ENCODE measurements around the gene MKLN1.
"Not testable (repeated sequence)": the region's sequence is repeated elsewhere in the genome, so short reads cannot be mapped to it uniquely, and the experiment has no call there.

MKLN1 gene

DNA sequence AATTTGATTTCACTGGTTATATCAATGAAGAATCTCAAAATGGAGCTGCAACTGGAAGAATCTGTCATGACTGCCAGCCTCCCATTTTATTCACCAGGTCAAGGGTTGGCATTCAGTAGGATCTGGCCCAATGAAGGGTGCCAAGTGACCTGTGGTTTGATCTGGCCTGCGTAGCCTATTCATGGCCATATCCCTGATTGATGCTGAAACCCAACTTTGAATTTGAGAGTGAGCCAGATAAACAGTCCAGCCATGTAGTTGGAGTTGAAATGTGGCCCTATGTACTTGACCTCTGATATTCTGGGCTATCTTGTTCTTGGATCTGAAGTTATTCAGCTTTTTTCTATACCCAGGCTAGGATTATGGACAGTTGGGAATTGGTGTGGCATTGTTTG, 1.5 kb downstream of the MKLN1 start:
- no peaks in the 10 kb centered on the region for H3K27me3 ChIP-seq
- H3K9me3 ChIP-seq, result peaks cover 17% of the 10 kb centered on the region
- H3K27ac ChIP-seq, result peak overlapping the region; percentile 100
- H3K36me3 ChIP-seq, result peaks cover 17% of the 10 kb centered on the region
- H3K4me3 ChIP-seq, result peak overlapping the region; percentile 96
- H4K20me1 ChIP-seq, result peaks cover 52% of the 10 kb centered on the region
- H3K4me1 ChIP-seq, result peaks cover 31% of the 10 kb centered on the region
- peak overlapping the region; percentile 100 for H3K9ac ChIP-seq
- no peak for TF ChIP-seq Cebpa-rat (IDR thresholded peaks at IDR 0.05)
- H3K4me2 ChIP-seq, result peak overlapping the region; percentile 81

DNA sequence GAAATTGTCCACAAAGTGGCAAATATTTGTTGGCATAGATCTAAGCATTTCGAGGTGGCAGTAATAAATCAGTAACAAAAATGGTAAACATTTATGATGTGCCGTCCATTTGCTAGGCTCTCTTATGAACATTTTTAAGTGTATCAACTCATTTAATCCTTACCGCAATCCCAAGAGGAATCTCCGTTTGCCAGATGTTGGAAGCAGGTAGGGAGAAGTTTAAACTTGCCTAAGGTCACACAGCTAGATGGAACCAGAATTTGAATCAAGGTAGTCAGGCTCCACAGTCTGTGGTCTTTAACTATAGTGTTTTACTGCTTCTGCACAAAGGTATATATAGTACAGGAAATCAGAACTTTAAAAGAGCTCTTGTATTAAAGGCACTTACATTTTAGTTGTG, 2.6 kb downstream of the MKLN1 start:
- Histone ChIP-seq H3K4me1 (peaks cover 31% of the 10 kb centered on the region), H3K27me3 (no peaks in the 10 kb centered on the region), H3K36me3 (peaks cover 18% of the 10 kb centered on the region), H3K4me2 (peak overlapping the region; percentile 81), H3K9me3 (peaks cover 24% of the 10 kb centered on the region), H3K9ac (no peak overlapping the region), H3K27ac (no peak overlapping the region), H3K4me3 (no peak overlapping the region), H4K20me1 (peaks cover 57% of the 10 kb centered on the region)
- no peak for TF ChIP-seq Cebpa-rat (IDR thresholded peaks at IDR 0.05)

DNA sequence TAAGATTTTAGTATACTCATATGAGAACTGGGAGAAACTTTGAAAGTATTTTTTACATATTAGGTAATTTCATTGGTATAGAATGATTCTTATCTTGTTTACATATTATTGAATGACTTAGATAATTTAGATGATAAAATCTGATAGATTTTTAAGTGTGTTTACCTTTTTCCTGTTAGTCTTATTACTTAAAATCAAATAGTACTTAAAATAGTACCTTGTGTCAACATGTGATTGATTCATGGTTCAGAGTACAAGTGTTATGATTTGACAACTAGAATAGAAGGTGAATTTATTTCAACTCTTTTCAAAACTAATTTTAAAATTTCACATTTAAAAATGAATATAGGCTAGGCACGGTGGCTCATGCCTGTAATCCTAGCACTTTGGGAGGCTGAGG, 4.1 kb downstream of the MKLN1 start:
- Histone ChIP-seq H3K27ac (no peak overlapping the region), H4K20me1 (peaks cover 62% of the 10 kb centered on the region), H3K4me1 (peaks cover 26% of the 10 kb centered on the region), H3K4me2 (no peak overlapping the region), H3K9me3 (peaks cover 36% of the 10 kb centered on the region), H3K4me3 (no peak overlapping the region), H3K27me3 (no peaks in the 10 kb centered on the region), H3K36me3 (peaks cover 22% of the 10 kb centered on the region), H3K9ac (no peak overlapping the region)
- no peak for TF ChIP-seq Cebpa-rat (IDR thresholded peaks at IDR 0.05)

DNA sequence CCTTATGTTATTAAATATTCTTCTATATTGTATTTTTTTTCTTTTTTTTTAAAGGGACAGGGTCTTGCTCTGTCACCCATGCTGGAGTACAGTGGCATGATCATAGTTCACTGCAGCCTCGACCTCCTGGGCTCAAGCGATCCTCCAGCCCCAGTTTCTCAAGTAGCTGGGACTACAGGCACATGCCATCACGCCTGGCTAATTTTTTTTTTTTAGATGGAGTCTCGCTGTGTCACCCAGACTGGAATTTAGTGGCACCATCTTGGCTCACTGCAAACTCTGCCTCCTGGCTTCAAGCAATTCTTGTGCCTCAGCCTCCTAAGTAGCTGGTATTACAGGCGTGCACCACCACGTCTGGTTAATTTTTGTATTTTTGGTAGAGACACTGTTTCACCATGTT, 5.1 kb downstream of the MKLN1 start:
- not testable (repeated sequence) for H3K4me2 ChIP-seq, H3K27ac ChIP-seq

DNA sequence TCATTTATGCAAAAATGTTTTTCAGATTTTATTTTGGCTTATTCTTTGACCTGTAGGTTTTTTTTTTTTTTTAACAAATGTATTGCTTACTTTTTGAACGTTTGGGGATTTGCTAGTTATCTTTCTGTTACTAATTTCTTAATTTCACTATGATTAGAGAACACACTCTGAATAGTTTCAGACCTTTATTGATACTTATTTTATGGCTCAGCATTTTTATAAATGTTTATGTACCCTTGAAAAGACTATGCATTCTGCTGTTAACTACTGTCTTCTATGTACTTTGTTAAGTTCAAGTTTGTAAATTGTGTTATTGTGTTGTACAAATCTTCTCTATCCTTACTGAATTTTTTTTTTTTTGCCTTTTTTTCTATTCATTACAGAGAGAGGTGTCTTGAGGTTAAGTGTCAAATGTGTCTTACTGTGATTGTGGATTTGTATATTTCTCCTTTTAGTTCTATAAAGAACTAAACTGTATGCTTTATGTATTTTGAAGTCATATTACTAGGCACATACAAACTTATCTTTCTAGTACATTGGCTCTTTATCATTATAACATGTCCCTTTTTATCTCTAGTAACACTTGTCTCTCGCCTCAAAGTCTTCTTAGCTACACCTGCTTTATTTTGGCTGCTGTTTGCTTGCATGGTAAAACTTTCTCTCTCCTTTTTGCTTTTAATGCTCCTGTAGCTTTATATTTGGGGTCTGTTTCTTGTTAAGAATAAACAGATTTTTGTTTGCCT, 8.1 kb downstream of the MKLN1 start:
- H4K20me1 ChIP-seq, result peaks cover 71% of the 10 kb centered on the region
- no peak overlapping the region for H3K9ac ChIP-seq
- peaks cover 73% of the 10 kb centered on the region for H3K9me3 ChIP-seq
- H3K4me3 ChIP-seq, result no peak overlapping the region
- no peaks in the 10 kb centered on the region; the same call in 1 of the 2 replicates for H3K4me1 ChIP-seq
- no peak for TF ChIP-seq Cebpa-rat (IDR thresholded peaks at IDR 0.05)
- H3K27me3 ChIP-seq, result no peaks in the 10 kb centered on the region
- H3K36me3 ChIP-seq, result peaks cover 47% of the 10 kb centered on the region
- no peak overlapping the region for H3K27ac ChIP-seq
- no peak overlapping the region for H3K4me2 ChIP-seq

More for the DNA sequence above, 5.1 kb downstream of the MKLN1 start:
- peaks cover 25% of the 10 kb centered on the region for H3K36me3 ChIP-seq
- not testable (repeated sequence) for H3K4me3 ChIP-seq, H3K27me3 ChIP-seq, H3K9ac ChIP-seq
- peaks cover 66% of the 10 kb centered on the region for H4K20me1 ChIP-seq
- peaks cover 20% of the 10 kb centered on the region for H3K4me1 ChIP-seq
- peaks cover 45% of the 10 kb centered on the region for H3K9me3 ChIP-seq

DNA sequence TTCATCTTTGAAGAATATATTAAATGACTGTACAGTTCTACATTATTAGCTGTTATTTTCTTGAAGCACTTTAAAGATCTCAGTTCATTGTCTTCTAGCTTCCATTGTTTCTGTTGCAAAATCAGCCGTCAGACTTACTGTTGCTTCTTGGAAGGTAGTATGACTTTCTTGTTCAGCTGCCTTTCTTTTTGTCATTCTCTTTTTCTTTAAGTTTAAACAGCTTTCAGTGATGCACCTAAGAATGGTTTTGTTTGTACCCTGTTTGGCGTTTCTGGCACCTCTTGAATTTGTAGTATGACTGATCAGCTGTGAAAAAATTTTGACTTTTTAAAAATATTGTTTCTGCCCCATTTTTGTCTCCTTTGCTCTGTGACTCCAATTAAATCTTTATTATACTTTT, 9.3 kb downstream of the MKLN1 start:
- Histone ChIP-seq H3K4me3 (no peak overlapping the region), H3K27ac (no peak overlapping the region), H3K9ac (no peak overlapping the region), H3K36me3 (peaks cover 56% of the 10 kb centered on the region), H4K20me1 (peaks cover 69% of the 10 kb centered on the region), H3K27me3 (no peaks in the 10 kb centered on the region), H3K4me1 (no peaks in the 10 kb centered on the region; the same call in 1 of the 2 replicates), H3K4me2 (no peak overlapping the region), H3K9me3 (peaks cover 83% of the 10 kb centered on the region)
- TF ChIP-seq Cebpa-rat (IDR thresholded peaks at IDR 0.05), result no peak

DNA sequence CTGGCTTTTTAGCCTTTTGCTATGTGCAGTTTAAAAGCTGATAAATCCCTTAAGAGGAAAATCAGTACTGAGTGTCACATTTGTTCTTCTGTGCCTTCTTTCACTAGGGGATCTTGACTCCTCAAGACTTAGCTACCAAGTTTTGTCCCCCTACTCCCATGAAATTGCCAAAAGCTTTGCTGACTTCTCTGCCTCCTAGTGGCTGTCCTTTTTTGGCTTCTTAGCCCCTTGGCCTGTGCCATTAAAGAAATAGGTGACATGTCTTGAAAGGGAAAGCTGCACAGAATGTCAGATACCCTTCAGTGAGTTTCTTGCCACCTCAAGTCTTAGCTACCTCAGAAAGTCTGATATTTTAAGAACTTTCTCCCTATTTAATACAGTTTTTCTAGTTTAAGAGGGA, 10.5 kb downstream of the MKLN1 start:
- H3K9ac ChIP-seq, result no peak overlapping the region
- peaks cover 73% of the 10 kb centered on the region for H4K20me1 ChIP-seq
- peaks cover 83% of the 10 kb centered on the region for H3K9me3 ChIP-seq
- H3K4me3 ChIP-seq, result no peak overlapping the region
- peaks cover 55% of the 10 kb centered on the region for H3K36me3 ChIP-seq
- H3K4me2 ChIP-seq, result no peak overlapping the region
- H3K4me1 ChIP-seq, result no peaks in the 10 kb centered on the region; the same call in 1 of the 2 replicates
- H3K27ac ChIP-seq, result no peak overlapping the region
- no peak for TF ChIP-seq Cebpa-rat (IDR thresholded peaks at IDR 0.05)
- no peaks in the 10 kb centered on the region for H3K27me3 ChIP-seq

DNA sequence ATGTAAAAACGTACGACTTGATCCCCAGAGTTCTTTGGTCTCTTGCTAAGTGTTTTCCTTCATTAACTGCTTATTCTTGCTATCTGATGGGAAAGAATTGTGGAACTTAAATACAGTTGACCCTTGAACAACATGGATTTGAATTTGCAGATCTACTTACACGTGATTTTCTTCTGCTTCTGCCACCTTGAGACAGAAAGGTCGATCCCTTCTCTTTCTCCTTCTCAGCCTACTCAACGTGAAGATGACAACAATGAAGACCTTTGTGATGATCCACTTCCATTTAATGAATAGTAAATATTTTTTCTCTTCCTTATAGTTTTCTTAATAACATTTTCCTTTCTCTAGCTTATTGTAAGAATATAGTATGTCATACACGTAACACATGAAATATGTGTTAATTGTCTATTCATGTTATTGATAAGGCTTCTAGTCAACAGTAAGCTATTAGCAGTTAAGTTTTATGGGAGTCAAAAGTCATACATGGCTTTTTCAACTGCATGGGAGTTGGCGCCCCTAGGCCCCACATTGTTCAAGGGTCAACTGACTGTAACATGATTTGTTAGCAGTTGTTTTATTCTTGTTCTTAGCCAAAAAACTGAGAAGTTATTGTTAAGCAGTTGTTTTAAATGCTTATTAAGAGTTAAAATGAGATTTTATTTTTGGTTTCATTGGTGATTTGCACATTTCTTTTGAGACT, 11.2 kb downstream of the MKLN1 start:
- H3K36me3 ChIP-seq, result peaks cover 50% of the 10 kb centered on the region
- H3K4me1 ChIP-seq, result no peaks in the 10 kb centered on the region; the same call in 1 of the 2 replicates
- no peak overlapping the region for H3K4me3 ChIP-seq
- H3K27ac ChIP-seq, result no peak overlapping the region
- H3K27me3 ChIP-seq, result no peaks in the 10 kb centered on the region
- H3K9ac ChIP-seq, result no peak overlapping the region
- H3K9me3 ChIP-seq, result peaks cover 76% of the 10 kb centered on the region
- H3K4me2 ChIP-seq, result no peak overlapping the region
- H4K20me1 ChIP-seq, result peaks cover 75% of the 10 kb centered on the region
- TF ChIP-seq Cebpa-rat (IDR thresholded peaks at IDR 0.05), result no peak

DNA sequence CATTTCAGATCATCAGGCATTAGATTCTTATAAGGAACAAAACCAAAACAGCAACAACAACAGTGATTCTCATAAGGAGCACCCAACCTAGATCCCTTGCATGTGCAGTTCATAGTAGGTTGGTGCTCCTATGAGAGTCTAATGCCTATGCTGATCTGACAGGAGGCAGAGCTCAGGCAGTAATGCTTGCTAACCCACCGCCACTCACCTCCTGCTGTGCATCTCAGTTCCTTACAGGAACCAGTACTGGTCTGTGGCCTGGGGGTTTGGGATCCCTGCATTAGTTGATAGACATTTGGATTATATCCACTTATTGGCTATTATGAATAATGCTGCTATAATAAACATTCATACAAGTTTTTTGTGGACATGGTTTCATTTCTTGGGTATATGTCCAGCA, 14.0 kb downstream of the MKLN1 start:
- Histone ChIP-seq H3K9ac (no peak overlapping the region), H3K36me3 (peaks cover 47% of the 10 kb centered on the region), H3K9me3 (peaks cover 56% of the 10 kb centered on the region), H3K4me2 (no peak overlapping the region), H3K27ac (no peak overlapping the region), H3K27me3 (no peaks in the 10 kb centered on the region), H3K4me1 (no peaks in the 10 kb centered on the region; the same call in 1 of the 2 replicates), H3K4me3 (no peak overlapping the region), H4K20me1 (peaks cover 89% of the 10 kb centered on the region)
- no peak for TF ChIP-seq Cebpa-rat (IDR thresholded peaks at IDR 0.05)

DNA sequence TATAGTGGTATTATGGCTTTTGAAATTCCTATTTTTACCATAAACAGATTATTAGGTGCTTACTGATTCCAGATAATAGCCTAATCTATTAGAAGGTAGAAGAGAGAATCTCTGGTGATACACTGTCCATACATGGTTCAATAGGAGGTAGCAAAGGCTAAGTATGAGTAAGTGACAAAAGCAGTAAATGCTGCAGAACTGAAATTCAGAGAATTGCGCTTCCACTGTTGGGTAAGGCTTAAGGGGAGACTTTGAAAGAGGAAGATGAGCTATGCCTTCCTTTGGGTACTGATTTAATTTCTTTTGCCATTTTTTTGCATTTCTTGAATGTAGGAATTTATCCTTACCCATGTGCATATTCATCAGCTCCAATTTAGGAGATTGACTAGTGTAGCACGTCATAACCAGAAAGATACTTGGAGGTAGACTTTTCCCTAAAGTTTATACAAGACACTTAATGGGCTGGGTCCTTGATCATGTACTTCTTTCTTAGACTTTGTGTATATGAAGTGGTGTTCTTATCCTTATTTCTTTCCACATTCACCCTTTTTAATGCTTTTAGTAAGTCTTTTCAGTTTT, 15.3 kb downstream of the MKLN1 start:
- Histone ChIP-seq H3K4me3 (no peak overlapping the region), H3K36me3 (peaks cover 42% of the 10 kb centered on the region), H3K4me1 (no peaks in the 10 kb centered on the region; the same call in 1 of the 2 replicates), H3K9me3 (peaks cover 43% of the 10 kb centered on the region), H3K9ac (no peak overlapping the region), H3K27ac (no peak overlapping the region), H3K4me2 (no peak overlapping the region), H4K20me1 (peaks cover 94% of the 10 kb centered on the region), H3K27me3 (no peaks in the 10 kb centered on the region)
- no peak for TF ChIP-seq Cebpa-rat (IDR thresholded peaks at IDR 0.05)

Data from BLaER1 (cell line).